GM12878 (cell line): ENCODE measurements around the gene SLC44A3. TPM values are rescaled to one million over a fixed set of nuclear protein-coding genes. Genes with fewer than 3 reads are reported as not detected.

ENCODE experiments used
- ATAC-seq: fragments of 200-7000 bp; cut with Tn5 transposase; 3 replicates; pipeline ENCODE4 v1.9.1; 2020; ENCODE audit warnings: mild to moderate bottlenecking, moderate library complexity
- BruUV-seq: library from RNA; stranded (reverse); fragments of 400-500 nt; replicated peaks from 2 replicates; lab custom pipeline; 2021; lab: Mats Ljungman, UMichigan
- CTCF ChIA-PET: fragments of 300-600 bp; sonication (Branson Sonifier 250); formaldehyde crosslinking; extraction: SDS; loops from one replicate; lab custom pipeline; 2021; ENCODE audit warnings: inconsistent platforms; lab: Yijun Ruan, JAX
- POLR2A ChIA-PET: fragments of 350-600 bp; formaldehyde crosslinking; extraction: SDS; loops from one replicate; lab custom pipeline; 2021; ENCODE audit warnings: inconsistent platforms; lab: Charles Lee
- RAD21 ChIA-PET: fragments of 300-600 bp; sonication (Branson Sonifier 250); formaldehyde crosslinking; loops from one replicate; lab custom pipeline; 2023; ENCODE audit warnings: antibody characterized with exemption; ENCODE audit not compliant: unreplicated experiment; lab: Charles Lee
- SMC1A ChIA-PET: fragments of 300-600 bp; sonication (Branson Sonifier 250); formaldehyde crosslinking; loops from one replicate; lab custom pipeline; 2023; ENCODE audit not compliant: unreplicated experiment, uncharacterized antibody; lab: Charles Lee
- DNase-seq: peaks from one replicate; pipeline ENCODE4 v3.0.0-alpha.2; 2011; ENCODE audit warnings: low read depth, low spot score
- FAIRE-seq: peaks from 3 replicates; lab custom pipeline; 2011; peaks lifted over from hg19 to GRCh38; lab: Jason Lieb, UNC
- H2AFZ ChIP-seq: 2 replicates; pipeline ENCODE4 v1.6.0; 2011; ENCODE audit warnings: low read depth, low read length, control low read depth; ENCODE audit not compliant: control insufficient read depth
- H3K27ac ChIP-seq: 2 replicates; pipeline ENCODE4 v1.5.1; 2011; ENCODE audit warnings: control low read depth; ENCODE audit not compliant: control insufficient read depth, insufficient read depth
- H3K27me3 ChIP-seq, 2 experiments: replicated peaks in 1 of 2; 2 replicates each; pipeline versions ENCODE4 v1.6.0 to v1.6.1; 2011; ENCODE audit warnings: low read length in 1 of 2; ENCODE audit not compliant: control insufficient read depth in 2 of 2, insufficient read depth in 2 of 2
- H3K36me3 ChIP-seq, 2 experiments: 2 replicates each; pipeline ENCODE4 v1.5.1; 2011; ENCODE audit warnings: low read length in 1 of 2; ENCODE audit not compliant: control insufficient read depth in 2 of 2, insufficient read depth in 2 of 2
- H3K4me1 ChIP-seq: 2 replicates; pipeline ENCODE4 v1.6.1; 2011; ENCODE audit warnings: mild to moderate bottlenecking, low read length, moderate library complexity, mixed read lengths; ENCODE audit not compliant: control insufficient read depth, insufficient read depth
- H3K4me2 ChIP-seq: 2 replicates; pipeline ENCODE4 v1.6.0; 2011; ENCODE audit warnings: control low read depth; ENCODE audit not compliant: control insufficient read depth, insufficient read depth
- H3K4me3 ChIP-seq: fragments of 200-600 bp; sonication (generic); 2 replicates; pipeline ENCODE4 v1.5.1; 2016
- H3K79me2 ChIP-seq: 2 replicates; pipeline ENCODE4 v1.6.0; 2011; ENCODE audit warnings: low read length; ENCODE audit not compliant: control insufficient read depth, insufficient read depth
- H3K9ac ChIP-seq: 2 replicates; pipeline ENCODE4 v1.8.0; 2011; ENCODE audit warnings: low read length, control low read depth, mixed read lengths; ENCODE audit not compliant: control insufficient read depth, insufficient read depth
- H3K9me3 ChIP-seq: replicated peaks from 3 replicates; pipeline ENCODE4 v1.5.1; 2011; ENCODE audit warnings: mild to moderate bottlenecking, low read length; ENCODE audit not compliant: control insufficient read depth, insufficient read depth
- H4K20me1 ChIP-seq: 2 replicates; pipeline ENCODE4 v1.6.0; 2011; ENCODE audit not compliant: control insufficient read depth, insufficient read depth
- BACH1 ChIP-seq: fragments of 450-650 bp; IDR thresholded peaks from 2 replicates; pipeline ENCODE4 v1.6.1; 2017; ENCODE audit warnings: mild to moderate bottlenecking, borderline replicate concordance
- CHD4 ChIP-seq: fragments of 200-600 bp; sonication (generic); IDR thresholded peaks from 2 replicates; pipeline ENCODE4 v1.6.1; 2016; ENCODE audit warnings: mild to moderate bottlenecking
- DPF2 ChIP-seq: fragments of 450-650 bp; IDR thresholded peaks from 2 replicates; pipeline ENCODE4 v1.6.1; 2017; ENCODE audit warnings: mild to moderate bottlenecking
- E2F8 ChIP-seq: fragments of 450-650 bp; IDR thresholded peaks from 2 replicates; pipeline ENCODE4 v1.6.1; 2018; ENCODE audit warnings: mild to moderate bottlenecking, low read depth, moderate library complexity; ENCODE audit not compliant: partially characterized antibody
- HDAC6 ChIP-seq: fragments of 200-600 bp; sonication (generic); IDR thresholded peaks from one replicate; pipeline ENCODE4 v1.8.0; 2017; ENCODE audit warnings: antibody characterized with exemption; ENCODE audit not compliant: unreplicated experiment
- KAT2A ChIP-seq: conservative IDR thresholded peaks from 2 replicates; pipeline ENCODE4 v1.6.1; 2011; ENCODE audit warnings: low read depth, low read length; ENCODE audit not compliant: control insufficient read depth
- MEF2B ChIP-seq: fragments of 450-650 bp; IDR thresholded peaks from 2 replicates; pipeline ENCODE4 v1.6.1; 2018; ENCODE audit warnings: mild to moderate bottlenecking, moderate library complexity; ENCODE audit not compliant: partially characterized antibody, poor library complexity, severe bottlenecking
- MYC ChIP-seq: IDR thresholded peaks from 2 replicates; pipeline ENCODE4 v1.6.1; 2011; ENCODE audit warnings: mild to moderate bottlenecking, low read length, moderate library complexity, inconsistent platforms; ENCODE audit not compliant: insufficient read depth, insufficient replicate concordance, insufficient read length, severe bottlenecking
- NFYB ChIP-seq: IDR thresholded peaks from 2 replicates; pipeline ENCODE4 v1.6.1; 2011; ENCODE audit warnings: low read depth, mild to moderate bottlenecking, low read length, improper control_type of control experiment, moderate library complexity; ENCODE audit not compliant: insufficient read depth
- NR2F1 ChIP-seq: fragments of 450-650 bp; conservative IDR thresholded peaks from 2 replicates; pipeline ENCODE4 v1.6.1; 2017; ENCODE audit warnings: mild to moderate bottlenecking
- SREBF1 ChIP-seq: IDR thresholded peaks from 2 replicates; pipeline ENCODE4 v1.6.1; 2012; ENCODE audit warnings: mild to moderate bottlenecking, low read length
- STAT3 ChIP-seq: IDR thresholded peaks from 2 replicates; pipeline ENCODE4 v1.6.1; 2011; ENCODE audit warnings: low read depth, low read length, improper control_type of control experiment
- WRNIP1 ChIP-seq: IDR thresholded peaks from 2 replicates; pipeline ENCODE4 v1.6.1; 2011; ENCODE audit warnings: low read depth, low read length, improper control_type of control experiment, borderline replicate concordance
- WGBS: methylation state at CpG from one replicate; pipeline ENCODE4 v1.1.6; 2016; ENCODE audit warnings: low lambda C conversion rate; ENCODE audit not compliant: insufficient replicate concordance, insufficient coverage; ENCODE audit errors: missing lambda C conversion rate; 5-methylcytosine and 5-hydroxymethylcytosine counted together
- in situ Hi-C: fragments of 300-500 bp; cut with MboI; formaldehyde crosslinking; loops from 9 replicates; pipeline ENCODE4 v1.14.3; 2018; ENCODE audit warnings: mixed read lengths
- intact Hi-C: fragments of 100-400 bp; cut with micrococcal nuclease; formaldehyde crosslinking; loops from one replicate; pipeline ENCODE4 v1.14.2; 2022; ENCODE audit not compliant: unreplicated experiment
- polyA plus RNA-seq, 11 experiments: library from polyadenylated mRNA; depleted of rRNA in 4 of 11; unstranded in 6 of 11; stranded (reverse) in 5 of 11; fragments of >200 nt; fragmentation: Nextera tagmentation in 4 of 11; fragmentation: Illumina TruSeq in 1 of 11; extraction: Ambion mirVana in 4 of 11; extraction: Trizol in 1 of 11; gene quantifications; 1 replicate in 1 of 11; 2 replicates in 10 of 11; pipeline versions ENCODE4 v1.2.1 to v1.2.3, GENCODE V29; 2011 to 2016; ENCODE audit warnings: inconsistent platforms in 2 of 11, missing spikeins in 2 of 11, low read depth in 1 of 11
- total RNA-seq, 4 experiments: library from RNA; depleted of rRNA in 3 of 4; stranded (reverse); fragments of >200 nt in 3 of 4; fragmentation: Illumina TruSeq in 1 of 4; extraction: Trizol in 1 of 4; gene quantifications; 2 replicates each; pipeline versions ENCODE4 v1.2.1 to v1.2.3, GENCODE V29; 2013 to 2021
- TF ChIP-seq, protein P1 (sequence below): fragments of 450-650 bp; IDR thresholded peaks from 2 replicates; pipeline ENCODE4 v1.6.1; 2017; ENCODE audit warnings: mild to moderate bottlenecking, low read depth, inconsistent platforms; ENCODE audit not compliant: poor library complexity, severe bottlenecking

The SLC44A3 gene
- total and polyA plus RNA-seq, 10 of the 15 experiments (the other 5 are each of a cell fraction or from before 2014, with no cell fraction given), result not detected

DNA sequence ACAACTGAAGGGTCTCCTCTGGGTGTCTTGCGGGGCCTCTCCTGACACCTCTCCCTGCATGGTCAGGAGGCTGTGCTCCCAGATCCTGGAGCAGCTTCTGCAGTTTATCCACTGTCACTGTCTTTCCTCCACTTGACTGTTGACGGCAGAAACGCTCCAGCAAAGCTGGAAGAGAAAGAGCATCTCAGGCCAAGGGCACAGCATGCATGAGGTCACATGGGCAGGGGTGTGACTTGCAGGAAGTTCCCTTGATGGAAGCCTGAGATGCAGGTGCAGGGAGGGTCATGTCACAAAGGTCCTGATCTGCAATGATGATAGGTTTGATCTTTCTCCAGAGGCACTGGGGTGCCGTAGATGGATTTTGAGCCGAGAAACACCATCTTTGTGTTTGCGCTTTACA, 23.3 kb downstream of the SLC44A3 start:
- 65% methylated on average over 6 of the region's 6 CpGs for WGBS
- no peak for FAIRE-seq
- CTCF ChIA-PET, result no interaction called here
- Histone ChIP-seq H3K36me3 (no peaks in the 10 kb centered on the region), H2AFZ (no peak overlapping the region), H3K9me3 (no peaks in the 10 kb centered on the region), H3K27ac (no peak overlapping the region), H3K9ac (no peak overlapping the region), H3K4me1 (no peaks in the 10 kb centered on the region), H3K27me3 (no peaks in the 10 kb centered on the region), H3K4me3 (no peak overlapping the region), H3K79me2 (no peaks in the 10 kb centered on the region), H4K20me1 (no peaks in the 10 kb centered on the region), H3K4me2 (no peak overlapping the region)
- SMC1A ChIA-PET, result no interaction called here
- intact Hi-C loops (no loop called here), in situ Hi-C loops (no loop called here)
- no TSS peak for BruUV-seq
- ATAC-seq, result no peak
- DNase-seq, result no peak
- POLR2A ChIA-PET, result no interaction called here
- TF ChIP-seq STAT3 (no peak), DPF2 (no peak)
- RAD21 ChIA-PET, result no interaction called here

DNA sequence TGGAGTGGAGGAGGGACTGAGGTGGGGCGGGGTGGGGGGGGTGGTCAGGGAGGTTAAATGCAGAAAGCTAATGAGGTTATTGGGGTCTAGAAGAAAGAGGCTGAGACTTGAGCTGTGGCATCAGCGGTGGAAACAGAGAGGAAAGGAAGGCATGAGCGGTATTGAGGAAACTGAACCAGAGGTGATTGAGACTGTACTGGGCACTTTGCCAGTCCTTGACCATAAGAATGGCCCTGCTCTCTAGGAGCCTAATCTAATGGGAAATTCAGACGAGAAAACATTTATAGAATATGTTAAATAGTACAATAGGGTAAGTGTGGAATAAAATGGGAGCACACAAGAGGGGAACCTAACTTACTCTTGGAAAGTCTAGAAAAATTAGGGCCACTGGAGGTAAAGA, 23.7 kb downstream of the SLC44A3 start:
- no peak overlapping the region for H3K4me3 ChIP-seq
- no peaks in the 10 kb centered on the region for H3K36me3 ChIP-seq
- H3K9ac ChIP-seq, result no peak overlapping the region
- no TSS peak for BruUV-seq
- H3K4me2 ChIP-seq, result no peak overlapping the region
- in situ Hi-C loops, result no loop called here
- no peaks in the 10 kb centered on the region for H4K20me1 ChIP-seq
- no peaks in the 10 kb centered on the region for H3K79me2 ChIP-seq
- no peaks in the 10 kb centered on the region for H3K27me3 ChIP-seq
- H2AFZ ChIP-seq, result no peak overlapping the region
- DNase-seq, result no peak
- SMC1A ChIA-PET, result no interaction called here
- no peak for FAIRE-seq
- CTCF ChIA-PET, result no interaction called here
- no peaks in the 10 kb centered on the region for H3K4me1 ChIP-seq
- H3K9me3 ChIP-seq, result no peaks in the 10 kb centered on the region
- intact Hi-C loops, result no loop called here
- WGBS, result 60% methylated on average over 3 of the region's 4 CpGs
- ATAC-seq, result no peak
- POLR2A ChIA-PET, result no interaction called here
- H3K27ac ChIP-seq, result no peak overlapping the region
- RAD21 ChIA-PET, result interaction anchor here (1.0 kb wide), 1 partner anchor 11 kb away, joined by 4 read pairs; no protein-coding TSS in a partner anchor
- no peak for TF ChIP-seq NR2F1
- TF ChIP-seq WRNIP1, result no peak
- TF ChIP-seq MYC, result no peak
- TF ChIP-seq KAT2A, result no peak
- TF ChIP-seq MEF2B, result no peak
- TF ChIP-seq HDAC6, result no peak
- no peak for TF ChIP-seq E2F8
- TF ChIP-seq, protein P1, sequence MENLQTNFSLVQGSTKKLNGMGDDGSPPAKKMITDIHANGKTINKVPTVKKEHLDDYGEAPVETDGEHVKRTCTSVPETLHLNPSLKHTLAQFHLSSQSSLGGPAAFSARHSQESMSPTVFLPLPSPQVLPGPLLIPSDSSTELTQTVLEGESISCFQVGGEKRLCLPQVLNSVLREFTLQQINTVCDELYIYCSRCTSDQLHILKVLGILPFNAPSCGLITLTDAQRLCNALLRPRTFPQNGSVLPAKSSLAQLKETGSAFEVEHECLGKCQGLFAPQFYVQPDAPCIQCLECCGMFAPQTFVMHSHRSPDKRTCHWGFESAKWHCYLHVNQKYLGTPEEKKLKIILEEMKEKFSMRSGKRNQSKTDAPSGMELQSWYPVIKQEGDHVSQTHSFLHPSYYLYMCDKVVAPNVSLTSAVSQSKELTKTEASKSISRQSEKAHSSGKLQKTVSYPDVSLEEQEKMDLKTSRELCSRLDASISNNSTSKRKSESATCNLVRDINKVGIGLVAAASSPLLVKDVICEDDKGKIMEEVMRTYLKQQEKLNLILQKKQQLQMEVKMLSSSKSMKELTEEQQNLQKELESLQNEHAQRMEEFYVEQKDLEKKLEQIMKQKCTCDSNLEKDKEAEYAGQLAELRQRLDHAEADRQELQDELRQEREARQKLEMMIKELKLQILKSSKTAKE, result no peak
- TF ChIP-seq CHD4, result no peak
- TF ChIP-seq BACH1, result no peak
- TF ChIP-seq NFYB, result no peak
- TF ChIP-seq SREBF1, result no peak
